HepG2 (cell line): Measurements from ENCODE around the gene LMF2. TPM values are rescaled to one million over a fixed set of nuclear protein-coding genes. Genes with fewer than 3 reads are reported as not detected.

Experiments used
- CEBPG ChIP-seq: IDR thresholded peaks from 2 replicates; pipeline ENCODE4 v1.6.1; 2016
- DMAP1 ChIP-seq: IDR thresholded peaks from 2 replicates; pipeline ENCODE4 v1.6.1; 2016
- ELF4 ChIP-seq: sonication (generic); formaldehyde crosslinking; IDR thresholded peaks from 2 replicates; pipeline ENCODE4 v1.5.0; 2020; ENCODE audit warnings: missing genetic modification reagents, mild to moderate bottlenecking, moderate library complexity, borderline replicate concordance
- GATA4 ChIP-seq: sonication (generic); IDR thresholded peaks from 2 replicates; pipeline ENCODE4 v1.6.1; 2016; ENCODE audit warnings: antibody characterized with exemption, low read depth, borderline replicate concordance
- HCFC1 ChIP-seq: fragments of 150-350 bp; IDR thresholded peaks from 2 replicates; pipeline ENCODE4 v1.6.1; 2014; ENCODE audit warnings: low read depth, low read length
- HNRNPUL1 ChIP-seq: fragments of 200-400 bp; formaldehyde crosslinking; IDR thresholded peaks from 2 replicates; pipeline ENCODE4 v1.6.1; 2017; ENCODE audit warnings: low read depth, mild to moderate bottlenecking, low read length, moderate library complexity
- KLF15 ChIP-seq: sonication (generic); formaldehyde crosslinking; IDR thresholded peaks from 2 replicates; pipeline ENCODE4 v1.8.1; 2023; ENCODE audit warnings: borderline replicate concordance, mild to moderate bottlenecking, inconsistent platforms, missing genetic modification reagents, mixed read lengths
- MZF1 ChIP-seq: sonication (generic); formaldehyde crosslinking; IDR thresholded peaks from 2 replicates; pipeline ENCODE4 v1.8.1; 2023; ENCODE audit warnings: mild to moderate bottlenecking, missing genetic modification reagents, borderline replicate concordance
- NR2F2 ChIP-seq: IDR thresholded peaks from 2 replicates; pipeline ENCODE4 v1.6.1; 2012; ENCODE audit warnings: low read depth, inconsistent platforms, borderline replicate concordance
- PHF8 ChIP-seq: sonication (generic); formaldehyde crosslinking; IDR thresholded peaks from 2 replicates; pipeline ENCODE4 v1.5.0; 2020; ENCODE audit warnings: missing genetic modification reagents
- POLR2AphosphoS2 ChIP-seq: IDR thresholded peaks from 2 replicates; pipeline ENCODE4 v1.6.1; 2011; ENCODE audit warnings: low read depth, low read length, improper control_type of control experiment
- SKI ChIP-seq: fragments of 450-650 bp; IDR thresholded peaks from one replicate; pipeline ENCODE4 v1.6.1; 2018; ENCODE audit warnings: mild to moderate bottlenecking; ENCODE audit not compliant: partially characterized antibody
- SRF ChIP-seq: IDR thresholded peaks from 2 replicates; pipeline ENCODE4 v1.6.1; 2011; ENCODE audit warnings: mild to moderate bottlenecking, low read depth, low read length, moderate library complexity
- STAG1 ChIP-seq: sonication (generic); formaldehyde crosslinking; IDR thresholded peaks from 2 replicates; pipeline ENCODE4 v1.4.0; 2020; ENCODE audit warnings: missing genetic modification reagents
- TEAD3 ChIP-seq: optimal IDR thresholded peaks from 2 replicates; pipeline ENCODE3; 2016; ENCODE audit warnings: borderline replicate concordance
- TRIM24 ChIP-seq: sonication (generic); formaldehyde crosslinking; IDR thresholded peaks from 2 replicates; pipeline ENCODE4 v1.8.0; 2022; ENCODE audit warnings: mild to moderate bottlenecking, missing genetic modification reagents
- ZBTB1 ChIP-seq: sonication (generic); formaldehyde crosslinking; IDR thresholded peaks from 2 replicates; pipeline ENCODE4 v1.4.0; 2020; ENCODE audit warnings: missing genetic modification reagents, borderline replicate concordance
- ZNF207 ChIP-seq: fragments of 450-650 bp; IDR thresholded peaks from 2 replicates; pipeline ENCODE4 v1.6.1; 2016; ENCODE audit warnings: antibody characterized with exemption, borderline replicate concordance
- ZNF274 ChIP-seq: sonication (generic); formaldehyde crosslinking; IDR thresholded peaks from 2 replicates; pipeline ENCODE4 v1.5.1; 2020; ENCODE audit warnings: mild to moderate bottlenecking, missing genetic modification reagents
- ZNF75D ChIP-seq: sonication (generic); formaldehyde crosslinking; IDR thresholded peaks from 2 replicates; pipeline ENCODE4 v1.8.1; 2023; ENCODE audit warnings: missing genetic modification reagents, mild to moderate bottlenecking, borderline replicate concordance
- ZNF768 ChIP-seq: sonication (generic); formaldehyde crosslinking; IDR thresholded peaks from 2 replicates; pipeline ENCODE4 v1.4.0; 2020; ENCODE audit warnings: missing genetic modification reagents
- polyA plus RNA-seq, 8 experiments: library from polyadenylated mRNA; depleted of rRNA in 3 of 8; stranded (reverse) in 7 of 8; unstranded in 1 of 8; fragments of >200 nt; fragmentation: Illumina TruSeq in 4 of 8; extraction: Trizol in 4 of 8; gene quantifications; 2 replicates each; pipeline versions ENCODE4 v1.2.1 to v1.2.3, GENCODE V29; 2011 to 2016; ENCODE audit warnings: low read depth in 4 of 8, missing spikeins in 1 of 8, mixed read lengths in 1 of 8; ENCODE audit not compliant: insufficient read depth in 1 of 8
- total RNA-seq, 5 experiments: library from RNA; depleted of rRNA; stranded (reverse); fragments of >200 nt; fragmentation: Illumina TruSeq; extraction: Trizol; gene quantifications; 2 replicates each; pipeline ENCODE4 v1.2.3, GENCODE V29; 2016; ENCODE audit warnings: low read depth in 1 of 5
- TF ChIP-seq, protein P1 (sequence below): sonication (generic); formaldehyde crosslinking; IDR thresholded peaks from 2 replicates; pipeline ENCODE4 v1.4.0; 2020; ENCODE audit warnings: low read depth, mild to moderate bottlenecking, missing genetic modification reagents
- TF ChIP-seq, protein P2 (sequence below): sonication (generic); formaldehyde crosslinking; IDR thresholded peaks from 2 replicates; pipeline ENCODE4 v1.4.0; 2020; ENCODE audit warnings: missing genetic modification reagents
- TF ChIP-seq, protein P3 (sequence below): IDR thresholded peaks from 2 replicates; pipeline ENCODE4 v1.6.1; 2016; ENCODE audit warnings: missing compliant biosample characterization, missing genetic modification reagents, borderline replicate concordance
- TF ChIP-seq, protein P4 (sequence below): sonication (generic); formaldehyde crosslinking; IDR thresholded peaks from 2 replicates; pipeline ENCODE4; 2020; ENCODE audit warnings: missing genetic modification reagents, mild to moderate bottlenecking, borderline replicate concordance

Gene LMF2
- total and polyA plus RNA-seq, 2 of the 13 experiments (the other 11 are each of a cell fraction or from before 2014, with no cell fraction given), result 23.3 to 30.6 TPM

DNA sequence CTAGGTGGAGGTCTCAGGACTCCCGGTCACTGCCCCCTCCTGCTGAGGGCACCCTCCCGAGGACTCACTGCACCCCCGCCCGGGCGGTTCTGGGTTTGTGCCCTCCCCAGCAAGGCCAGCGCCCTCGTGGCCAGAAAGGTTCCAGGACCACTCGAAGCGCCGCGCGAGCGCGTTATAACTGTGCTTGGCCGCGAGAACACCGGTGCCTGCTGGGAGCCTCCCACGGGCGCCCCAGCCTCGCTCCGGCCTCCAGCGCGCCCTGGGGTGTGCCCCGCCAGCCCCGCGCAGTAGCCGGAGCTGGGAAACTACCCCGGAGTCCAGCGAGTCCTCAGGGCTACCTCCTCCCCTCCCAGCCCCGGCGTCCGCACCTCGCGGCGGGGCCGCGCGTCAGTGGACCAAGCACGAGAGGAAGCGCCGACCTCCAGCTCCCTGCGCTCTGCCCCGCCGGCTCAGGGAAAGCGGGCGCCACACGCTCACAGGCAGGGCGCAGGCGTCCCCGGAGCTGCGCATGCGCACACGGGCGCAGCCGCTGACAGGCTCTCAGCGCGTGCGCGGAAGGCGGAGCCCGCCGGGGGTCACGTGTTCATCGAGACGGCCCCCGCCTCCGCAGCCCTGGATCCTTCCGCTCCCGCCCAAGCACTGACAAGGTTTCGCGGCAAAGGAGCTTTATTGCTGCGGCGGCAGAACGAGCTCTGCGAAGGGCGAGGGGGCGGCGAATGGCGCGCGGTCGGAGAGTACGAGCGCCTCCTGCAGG lies 17.8 kb upstream of the LMF2 start, which contains the start of gene SCO2 (continued):
- TF ChIP-seq ZNF274 (CRISPR knock-in tag) (peak; percentile 84), KLF15 (CRISPR knock-in tag) (no peak), HCFC1 (peak; percentile 34; the same call in 1 of the 2 replicates), ZNF75D (CRISPR knock-in tag) (no peak), POLR2AphosphoS2 (no peak), NR2F2 (peak; percentile 4; the same call in 1 of the 2 replicates), PHF8 (peak; percentile 90), TRIM24 (CRISPR knock-in tag) (no peak), DMAP1 (peak; percentile 87), CEBPG (CRISPR knock-in tag) (no peak), ELF4 (CRISPR knock-in tag) (peak; percentile 81; the same call in 1 of the 2 replicates), ZBTB1 (0 out of 2 replicates have a peak, but pooled peaks have one; percentile 63), MZF1 (CRISPR knock-in tag) (no peak), TEAD3 (CRISPR knock-in tag) (peak; percentile 65), STAG1 (CRISPR knock-in tag) (peak; percentile 39; the same call in 1 of the 2 replicates), HNRNPUL1 (no peak), ZNF207 (no peak), ZNF768 (0 out of 2 replicates have a peak, but pooled peaks have one; percentile 2), SRF (no peak), SKI (peak; percentile 36), GATA4 (0 out of 2 replicates have a peak, but pooled peaks have one; percentile 24)
- TF ChIP-seq, protein P1, sequence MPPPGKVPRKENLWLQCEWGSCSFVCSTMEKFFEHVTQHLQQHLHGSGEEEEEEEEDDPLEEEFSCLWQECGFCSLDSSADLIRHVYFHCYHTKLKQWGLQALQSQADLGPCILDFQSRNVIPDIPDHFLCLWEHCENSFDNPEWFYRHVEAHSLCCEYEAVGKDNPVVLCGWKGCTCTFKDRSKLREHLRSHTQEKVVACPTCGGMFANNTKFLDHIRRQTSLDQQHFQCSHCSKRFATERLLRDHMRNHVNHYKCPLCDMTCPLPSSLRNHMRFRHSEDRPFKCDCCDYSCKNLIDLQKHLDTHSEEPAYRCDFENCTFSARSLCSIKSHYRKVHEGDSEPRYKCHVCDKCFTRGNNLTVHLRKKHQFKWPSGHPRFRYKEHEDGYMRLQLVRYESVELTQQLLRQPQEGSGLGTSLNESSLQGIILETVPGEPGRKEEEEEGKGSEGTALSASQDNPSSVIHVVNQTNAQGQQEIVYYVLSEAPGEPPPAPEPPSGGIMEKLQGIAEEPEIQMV (CRISPR knock-in tag), result no peak
- TF ChIP-seq, protein P2, sequence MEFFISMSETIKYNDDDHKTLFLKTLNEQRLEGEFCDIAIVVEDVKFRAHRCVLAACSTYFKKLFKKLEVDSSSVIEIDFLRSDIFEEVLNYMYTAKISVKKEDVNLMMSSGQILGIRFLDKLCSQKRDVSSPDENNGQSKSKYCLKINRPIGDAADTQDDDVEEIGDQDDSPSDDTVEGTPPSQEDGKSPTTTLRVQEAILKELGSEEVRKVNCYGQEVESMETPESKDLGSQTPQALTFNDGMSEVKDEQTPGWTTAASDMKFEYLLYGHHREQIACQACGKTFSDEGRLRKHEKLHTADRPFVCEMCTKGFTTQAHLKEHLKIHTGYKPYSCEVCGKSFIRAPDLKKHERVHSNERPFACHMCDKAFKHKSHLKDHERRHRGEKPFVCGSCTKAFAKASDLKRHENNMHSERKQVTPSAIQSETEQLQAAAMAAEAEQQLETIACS, result peak; percentile 59
- TF ChIP-seq, protein P3, sequence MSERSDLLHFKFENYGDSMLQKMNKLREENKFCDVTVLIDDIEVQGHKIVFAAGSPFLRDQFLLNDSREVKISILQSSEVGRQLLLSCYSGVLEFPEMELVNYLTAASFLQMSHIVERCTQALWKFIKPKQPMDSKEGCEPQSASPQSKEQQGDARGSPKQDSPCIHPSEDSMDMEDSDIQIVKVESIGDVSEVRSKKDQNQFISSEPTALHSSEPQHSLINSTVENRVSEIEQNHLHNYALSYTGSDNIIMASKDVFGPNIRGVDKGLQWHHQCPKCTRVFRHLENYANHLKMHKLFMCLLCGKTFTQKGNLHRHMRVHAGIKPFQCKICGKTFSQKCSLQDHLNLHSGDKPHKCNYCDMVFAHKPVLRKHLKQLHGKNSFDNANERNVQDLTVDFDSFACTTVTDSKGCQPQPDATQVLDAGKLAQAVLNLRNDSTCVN (CRISPR knock-in tag), result peak; percentile 56; the same call in 1 of the 2 replicates
- TF ChIP-seq, protein P4, sequence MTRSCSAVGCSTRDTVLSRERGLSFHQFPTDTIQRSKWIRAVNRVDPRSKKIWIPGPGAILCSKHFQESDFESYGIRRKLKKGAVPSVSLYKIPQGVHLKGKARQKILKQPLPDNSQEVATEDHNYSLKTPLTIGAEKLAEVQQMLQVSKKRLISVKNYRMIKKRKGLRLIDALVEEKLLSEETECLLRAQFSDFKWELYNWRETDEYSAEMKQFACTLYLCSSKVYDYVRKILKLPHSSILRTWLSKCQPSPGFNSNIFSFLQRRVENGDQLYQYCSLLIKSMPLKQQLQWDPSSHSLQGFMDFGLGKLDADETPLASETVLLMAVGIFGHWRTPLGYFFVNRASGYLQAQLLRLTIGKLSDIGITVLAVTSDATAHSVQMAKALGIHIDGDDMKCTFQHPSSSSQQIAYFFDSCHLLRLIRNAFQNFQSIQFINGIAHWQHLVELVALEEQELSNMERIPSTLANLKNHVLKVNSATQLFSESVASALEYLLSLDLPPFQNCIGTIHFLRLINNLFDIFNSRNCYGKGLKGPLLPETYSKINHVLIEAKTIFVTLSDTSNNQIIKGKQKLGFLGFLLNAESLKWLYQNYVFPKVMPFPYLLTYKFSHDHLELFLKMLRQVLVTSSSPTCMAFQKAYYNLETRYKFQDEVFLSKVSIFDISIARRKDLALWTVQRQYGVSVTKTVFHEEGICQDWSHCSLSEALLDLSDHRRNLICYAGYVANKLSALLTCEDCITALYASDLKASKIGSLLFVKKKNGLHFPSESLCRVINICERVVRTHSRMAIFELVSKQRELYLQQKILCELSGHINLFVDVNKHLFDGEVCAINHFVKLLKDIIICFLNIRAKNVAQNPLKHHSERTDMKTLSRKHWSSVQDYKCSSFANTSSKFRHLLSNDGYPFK (CRISPR knock-in tag), result peak; percentile 91
